ENCODE data around the gene G2E3. TPM values are rescaled to one million over a fixed set of nuclear protein-coding genes. Genes with fewer than 3 reads are reported as not detected.
"Not testable (repeated sequence)": the region's sequence is repeated elsewhere in the genome, so short reads cannot be mapped to it uniquely, and the experiment has no call there.

G2E3 gene, protein sequence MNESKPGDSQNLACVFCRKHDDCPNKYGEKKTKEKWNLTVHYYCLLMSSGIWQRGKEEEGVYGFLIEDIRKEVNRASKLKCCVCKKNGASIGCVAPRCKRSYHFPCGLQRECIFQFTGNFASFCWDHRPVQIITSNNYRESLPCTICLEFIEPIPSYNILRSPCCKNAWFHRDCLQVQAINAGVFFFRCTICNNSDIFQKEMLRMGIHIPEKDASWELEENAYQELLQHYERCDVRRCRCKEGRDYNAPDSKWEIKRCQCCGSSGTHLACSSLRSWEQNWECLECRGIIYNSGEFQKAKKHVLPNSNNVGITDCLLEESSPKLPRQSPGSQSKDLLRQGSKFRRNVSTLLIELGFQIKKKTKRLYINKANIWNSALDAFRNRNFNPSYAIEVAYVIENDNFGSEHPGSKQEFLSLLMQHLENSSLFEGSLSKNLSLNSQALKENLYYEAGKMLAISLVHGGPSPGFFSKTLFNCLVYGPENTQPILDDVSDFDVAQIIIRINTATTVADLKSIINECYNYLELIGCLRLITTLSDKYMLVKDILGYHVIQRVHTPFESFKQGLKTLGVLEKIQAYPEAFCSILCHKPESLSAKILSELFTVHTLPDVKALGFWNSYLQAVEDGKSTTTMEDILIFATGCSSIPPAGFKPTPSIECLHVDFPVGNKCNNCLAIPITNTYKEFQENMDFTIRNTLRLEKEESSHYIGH
- total RNA-seq = 27.9 and 38.5 TPM in 2 replicates

GRCh38 chr14:30558675-30559555 lies at the start of gene G2E3:
TSS of gene G2E3 (plus strand) at chr14:30559158. CDS start at chr14:30581080, 21,922 bp downstream.
- intact Hi-C loops (cut with micrococcal nuclease) = loop anchor here (1.0 to 5.0 kb wide), 4 partner anchors 63 to 1002 kb away; partner anchors contain the start of genes AP4S1, DTD2, NUBPL and SCFD1

DNA sequence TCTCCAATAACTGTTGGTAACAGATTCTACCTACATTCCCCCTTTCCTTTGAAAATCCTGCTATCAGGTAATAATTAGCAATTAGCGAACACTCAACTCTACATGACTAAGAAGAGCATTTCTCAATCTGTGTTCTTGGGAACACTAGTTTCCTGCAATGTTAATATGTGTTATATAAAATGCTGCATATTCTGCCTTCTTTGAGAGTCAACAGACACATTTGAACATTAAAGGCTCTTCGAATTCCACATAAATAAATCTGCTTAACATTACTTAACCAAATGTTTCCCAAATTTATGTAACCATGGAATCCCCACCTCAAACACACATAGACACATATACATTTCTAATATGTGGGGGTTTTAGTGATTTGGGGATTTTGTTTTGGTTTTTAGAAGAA lies 41.2 kb upstream of the G2E3 start:
- intact Hi-C loops (cut with micrococcal nuclease) = no loop called here

DNA sequence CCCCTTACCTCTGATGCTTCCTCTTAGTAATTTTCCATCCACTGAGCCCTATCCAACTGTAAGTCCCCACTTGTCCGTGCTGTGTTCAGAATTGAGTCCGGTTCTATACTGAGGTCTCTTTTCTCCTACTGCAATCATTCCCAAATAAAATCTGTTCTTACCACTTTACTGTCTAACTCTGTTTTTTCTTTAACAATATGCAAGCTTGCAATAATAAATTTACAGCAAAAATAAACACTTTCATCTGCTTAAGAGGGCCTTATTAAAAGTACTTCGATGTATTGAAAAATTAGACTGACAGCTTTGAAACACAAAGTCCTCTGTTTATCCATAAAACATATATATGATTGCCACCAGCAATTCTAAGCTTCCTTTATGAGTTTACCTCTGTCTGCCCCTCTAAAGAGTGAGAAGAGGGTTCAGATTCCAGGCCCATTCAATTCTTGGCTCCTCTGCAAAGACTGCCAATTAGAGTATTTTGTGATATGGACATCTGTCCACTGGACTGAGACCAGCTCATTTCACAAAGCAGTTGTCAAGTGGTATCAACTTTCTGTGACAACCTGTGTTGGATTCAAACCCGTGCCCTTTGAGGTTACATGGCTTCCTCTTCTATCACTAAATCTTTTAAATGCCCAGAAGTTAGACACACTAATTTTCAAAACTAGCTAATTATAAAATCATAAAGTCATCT lies 39.9 kb upstream of the G2E3 start:
- intact Hi-C loops (cut with micrococcal nuclease) = no loop called here

DNA sequence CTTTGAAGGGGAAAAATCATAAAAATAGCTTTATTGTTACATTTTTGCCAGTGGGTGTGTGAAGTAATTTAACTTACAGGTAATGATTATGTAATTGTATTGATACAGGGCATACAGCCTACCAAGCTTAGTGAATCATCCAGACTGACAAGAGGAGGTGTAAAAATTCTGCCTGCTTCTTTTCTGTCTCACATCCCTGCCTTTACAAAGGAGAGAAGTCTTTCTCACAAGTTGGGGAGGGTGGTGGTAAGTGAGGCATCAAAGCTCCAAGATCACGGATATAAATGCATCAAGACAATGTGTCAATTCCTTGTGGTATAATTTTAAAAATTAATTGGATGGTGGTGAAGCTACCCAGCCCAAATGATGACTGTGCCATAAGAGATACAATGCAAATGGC lies 39.0 kb upstream of the G2E3 start:
- intact Hi-C loops (cut with micrococcal nuclease) = no loop called here

DNA sequence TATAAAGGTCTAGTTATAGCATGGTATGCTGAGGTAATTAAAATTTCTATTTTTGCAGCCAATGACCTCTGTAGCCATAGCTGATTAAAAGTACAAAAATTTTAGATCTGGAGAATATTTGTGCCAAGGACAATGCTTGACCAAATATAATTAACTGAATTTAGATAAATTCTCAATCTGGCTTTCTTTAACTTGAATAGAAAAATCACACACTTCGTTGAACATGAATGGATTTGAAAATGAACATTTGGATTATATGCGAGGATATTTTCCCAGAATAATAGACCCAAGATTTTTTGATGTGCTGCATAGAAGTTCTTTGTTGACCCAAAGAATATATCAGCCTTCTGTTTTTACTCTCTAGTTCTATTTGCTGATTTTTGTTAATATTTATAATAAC lies 38.4 kb upstream of the G2E3 start:
- intact Hi-C loops (cut with micrococcal nuclease) = no loop called here

DNA sequence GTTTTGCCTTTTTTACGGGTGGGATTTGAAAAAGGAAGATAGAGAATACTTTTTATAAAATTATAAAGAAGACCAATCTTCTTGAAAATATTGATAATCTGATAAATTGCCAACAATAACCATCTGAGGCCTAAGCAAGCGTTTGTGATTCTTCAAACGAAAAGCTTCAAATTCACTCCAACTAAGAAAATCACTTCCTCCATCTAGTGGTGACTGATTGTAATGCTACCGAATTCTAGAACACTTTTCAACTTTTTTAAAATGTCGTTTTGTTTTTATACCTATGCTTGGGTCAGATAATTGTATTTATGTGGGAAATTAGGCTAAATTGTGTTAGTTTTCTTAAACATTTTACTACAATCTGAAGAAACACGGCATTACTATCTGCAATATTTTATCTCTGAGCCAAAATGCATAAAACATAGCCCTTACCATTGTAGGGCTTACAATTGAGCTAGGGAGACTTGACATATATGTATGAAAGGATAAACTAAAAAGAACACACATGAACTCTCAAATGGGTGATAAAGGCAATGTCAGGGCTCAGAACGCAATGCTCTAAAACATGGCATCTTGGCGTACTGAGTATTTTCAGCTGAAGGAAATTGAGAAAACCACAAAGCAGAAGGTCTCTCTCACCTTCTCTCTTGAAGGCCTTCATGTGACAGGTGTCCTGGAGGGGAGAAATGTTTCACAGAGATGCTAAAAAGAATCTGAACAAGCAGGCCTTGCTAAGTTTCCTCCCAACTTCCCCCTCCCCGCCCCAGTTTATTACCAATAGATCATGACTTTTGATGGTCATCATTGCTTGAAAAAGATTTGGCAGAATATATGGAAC lies 36.8 kb upstream of the G2E3 start:
- intact Hi-C loops (cut with micrococcal nuclease) = loop anchor here (1.0 kb wide), 1 partner anchor 147 kb away; no protein-coding TSS in a partner anchor

DNA sequence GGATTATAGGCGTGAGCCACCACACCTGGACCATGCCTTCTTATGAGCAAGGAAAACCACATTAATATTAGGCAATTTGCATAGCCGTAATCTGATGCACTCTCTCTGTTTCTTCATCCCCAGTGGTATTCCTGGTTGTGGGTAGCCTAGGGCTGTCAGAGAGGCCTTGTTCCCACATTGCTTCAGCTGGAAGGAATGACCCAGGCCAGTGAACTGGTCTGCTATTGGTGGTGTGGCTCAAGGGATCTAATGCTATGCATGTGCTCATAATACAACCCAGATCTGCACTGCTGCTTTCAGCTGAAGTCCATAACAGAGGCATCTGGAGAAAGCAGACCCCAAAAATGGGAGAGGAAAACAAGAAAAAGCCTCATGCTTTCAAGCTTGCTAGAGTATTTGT lies 33.1 kb upstream of the G2E3 start:
- intact Hi-C loops (cut with micrococcal nuclease) = no loop called here

DNA sequence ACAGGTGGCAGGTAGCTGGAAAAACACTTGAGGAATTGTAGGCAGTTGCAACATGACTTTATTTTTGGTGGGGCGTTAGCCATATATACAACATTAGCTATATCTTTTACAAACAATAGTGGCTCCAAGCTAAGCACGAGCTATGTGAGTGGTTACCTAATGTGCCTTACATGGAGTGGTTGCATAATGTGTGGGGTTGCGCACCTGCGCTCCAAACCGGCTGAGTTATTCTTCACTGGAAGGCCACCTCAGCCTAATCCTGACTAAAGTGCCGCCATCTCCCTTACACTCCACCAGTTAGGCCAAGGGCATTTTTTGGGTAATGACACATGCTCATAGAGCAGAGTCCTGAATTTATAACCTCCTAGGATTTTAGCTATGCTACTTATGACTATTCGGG lies 31.8 kb upstream of the G2E3 start:
- intact Hi-C loops (cut with micrococcal nuclease) = no loop called here

GRCh38 chr14:30528119-30528518 lies 30.8 kb upstream of the G2E3 start:
- intact Hi-C loops (cut with micrococcal nuclease) = no loop called here

DNA sequence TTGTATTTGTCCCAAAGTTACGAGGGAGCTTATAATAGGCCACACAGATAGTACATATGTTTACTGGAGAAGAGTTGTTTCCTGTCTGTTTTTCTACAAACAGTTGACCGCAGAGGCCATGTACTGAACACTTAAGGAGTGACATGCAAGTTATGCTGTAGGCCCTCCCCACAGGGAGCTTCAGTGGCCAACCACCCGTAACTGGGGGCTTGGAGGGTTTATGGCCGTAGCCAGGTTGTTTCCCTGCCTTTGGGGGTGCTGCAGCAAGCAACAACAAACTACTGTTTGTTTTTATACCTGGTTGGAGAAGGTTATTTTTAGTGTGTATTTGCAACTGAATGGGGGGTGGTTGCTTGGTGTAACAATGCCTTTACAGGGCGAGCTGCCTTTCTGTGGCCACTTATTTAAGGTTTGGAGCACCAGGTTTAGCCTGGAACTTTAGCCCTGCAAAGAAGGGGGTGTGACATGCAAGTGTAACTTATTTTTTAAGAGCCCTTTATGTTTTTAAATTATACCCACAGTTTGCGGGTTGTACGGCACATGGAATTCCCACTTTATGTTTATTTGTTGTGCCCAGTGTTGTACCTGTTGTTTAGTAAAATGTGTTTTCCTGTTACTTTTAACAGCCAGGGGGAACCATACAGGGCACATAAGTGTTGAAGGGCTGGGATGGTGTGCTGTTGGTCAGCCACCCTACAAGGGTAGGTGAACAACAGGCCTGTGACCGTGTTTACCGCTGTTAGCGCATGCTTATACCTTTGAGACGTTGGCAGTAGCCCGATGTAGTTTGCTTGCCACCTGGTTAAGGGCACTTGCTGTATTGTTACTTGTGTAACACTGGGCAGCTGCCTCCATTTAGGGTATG lies 29.9 kb upstream of the G2E3 start:
- intact Hi-C loops (cut with micrococcal nuclease) = no loop called here

DNA sequence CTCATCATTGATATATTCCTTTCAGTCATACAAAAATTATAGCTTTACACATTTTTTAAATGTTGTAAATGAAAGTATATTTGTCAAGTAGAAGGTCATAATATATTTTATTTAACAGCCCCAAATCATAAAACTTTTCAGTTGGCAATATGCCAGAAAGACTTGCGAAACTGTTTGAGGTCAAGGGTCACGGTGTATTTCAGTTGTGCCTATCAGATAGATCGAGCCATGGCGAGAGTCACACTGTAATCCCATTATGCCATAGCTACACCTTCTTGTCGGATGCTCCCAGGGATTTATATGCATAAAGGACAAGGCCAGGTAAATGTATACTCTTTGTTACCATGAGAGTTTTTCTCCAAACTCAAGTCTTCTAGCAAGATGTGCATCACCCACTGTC lies 26.7 kb upstream of the G2E3 start:
- intact Hi-C loops (cut with micrococcal nuclease) = no loop called here

DNA sequence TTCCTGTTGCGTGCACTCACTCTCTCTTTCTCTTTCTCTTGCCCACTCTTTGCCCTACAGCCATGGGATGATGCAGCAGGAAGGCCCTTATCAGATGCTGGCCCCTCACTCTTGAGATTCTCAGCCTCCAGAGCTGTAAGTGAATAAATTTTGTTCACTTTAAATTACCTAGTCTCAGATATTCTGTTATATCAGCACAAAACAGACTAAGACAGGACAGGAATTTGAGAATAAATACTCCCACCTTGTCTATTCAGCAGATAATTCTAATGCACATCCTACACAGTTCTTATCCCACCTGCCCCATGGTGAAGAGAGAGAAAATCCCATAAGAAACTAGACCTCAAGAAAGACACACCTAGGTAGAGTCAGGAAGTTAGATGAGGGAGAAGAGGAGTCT lies 25.8 kb upstream of the G2E3 start:
- intact Hi-C loops (cut with micrococcal nuclease) = no loop called here

DNA sequence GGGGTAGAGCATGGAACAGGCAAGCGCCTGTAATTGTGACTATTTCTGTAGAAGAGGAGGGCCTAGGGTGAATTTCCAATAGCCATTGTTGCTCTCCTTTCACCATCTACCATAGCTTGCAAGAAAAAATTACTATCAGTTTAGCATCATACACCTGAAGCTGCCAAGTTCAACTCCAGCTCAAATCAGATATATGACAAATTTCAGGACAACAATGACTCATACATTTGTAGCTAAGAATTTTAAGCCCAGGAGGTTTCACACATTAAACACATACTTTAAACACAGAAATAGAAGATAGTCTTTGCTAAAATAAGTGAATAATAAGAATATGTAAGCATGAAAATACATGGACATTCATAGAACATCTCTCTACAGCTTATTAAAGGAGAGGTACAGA lies 17.6 kb upstream of the G2E3 start:
- intact Hi-C loops (cut with micrococcal nuclease) = no loop called here

DNA sequence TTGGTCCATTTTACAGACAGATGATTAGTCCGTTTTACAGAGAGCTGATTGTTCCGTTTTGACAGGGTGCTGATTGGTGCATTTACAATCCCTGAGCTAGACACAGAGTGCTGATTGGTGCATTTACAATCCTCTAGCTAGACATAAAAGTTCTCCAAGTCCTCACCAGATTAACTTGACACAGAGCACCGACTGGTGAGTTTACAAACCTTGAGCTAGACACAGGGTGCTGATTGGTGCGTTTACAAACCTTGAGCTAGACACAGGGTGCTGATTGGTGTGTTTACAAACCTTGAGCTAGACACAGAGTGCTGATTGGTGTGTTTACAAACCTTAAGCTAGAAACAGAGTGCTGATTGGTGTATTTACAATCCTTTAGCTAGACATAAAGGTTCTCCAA lies 12.2 kb upstream of the G2E3 start:
- intact Hi-C loops (cut with micrococcal nuclease) = not testable (repeated sequence)

DNA sequence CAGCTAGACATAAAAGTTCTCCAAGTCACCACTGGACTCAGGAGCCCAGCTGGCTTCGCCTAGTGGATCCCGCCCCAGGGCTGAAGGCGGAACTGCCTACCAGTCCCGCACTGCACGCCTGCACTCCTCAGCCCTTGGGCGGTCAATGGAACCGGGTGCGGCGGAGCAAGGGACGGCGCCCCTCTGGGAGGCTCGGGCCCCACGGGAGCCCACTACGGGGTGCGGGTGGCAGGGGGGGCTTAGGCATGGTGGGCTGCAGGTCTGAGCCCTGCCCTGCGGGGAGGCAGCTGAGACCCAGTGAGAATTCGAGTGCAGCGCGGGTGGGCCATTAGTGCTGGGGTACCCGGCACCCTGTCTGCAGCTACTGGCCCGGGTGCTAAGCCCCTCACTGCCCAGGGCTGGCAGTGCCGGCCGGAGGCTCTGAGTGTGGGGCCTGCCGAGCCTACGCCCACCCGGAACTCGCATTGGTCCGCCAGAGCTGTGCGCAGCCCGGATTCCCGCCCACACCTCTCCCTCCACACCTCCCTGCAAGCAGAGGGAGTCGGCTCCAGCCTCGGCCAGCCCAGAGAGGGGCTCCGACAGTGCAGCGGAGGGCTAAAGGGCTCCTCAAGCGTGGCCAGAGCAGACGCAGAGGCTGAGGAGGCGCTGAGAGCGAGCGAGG lies 11.4 kb upstream of the G2E3 start:
- intact Hi-C loops (cut with micrococcal nuclease) = no loop called here

GRCh38 chr14:30550335-30550734 lies 8.6 kb upstream of the G2E3 start:
- intact Hi-C loops (cut with micrococcal nuclease) = no loop called here

DNA sequence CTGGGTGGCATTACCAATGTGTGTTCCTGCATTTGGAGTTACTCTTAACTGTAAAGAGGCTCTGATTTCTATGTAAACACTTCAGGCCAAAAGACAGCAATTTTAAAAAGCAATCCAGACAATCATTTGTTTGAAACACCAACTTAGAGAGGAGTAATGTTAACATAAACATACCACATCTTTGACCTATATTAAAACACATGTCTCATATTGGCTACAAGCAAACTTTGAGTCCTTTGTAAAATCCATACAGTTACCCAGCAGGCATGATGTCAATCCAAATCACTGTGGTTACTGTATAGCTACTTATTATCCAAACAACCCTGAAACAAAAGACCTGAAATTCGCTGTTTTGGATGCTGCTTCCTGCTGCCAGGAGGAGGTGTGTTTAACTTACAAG lies 7.5 kb upstream of the G2E3 start:
- intact Hi-C loops (cut with micrococcal nuclease) = no loop called here

GRCh38 chr14:30553311-30553989 lies 5.5 kb upstream of the G2E3 start:
- intact Hi-C loops (cut with micrococcal nuclease) = no loop called here

Data from T-helper 2 cell treated with Interferon-gamma antibody and Interleukin-4, amounts not matched to agents 100 ng/mL and 5 ng/mL, for 36 hours (primary cell).